Stimulated activated naive CD4-positive, alpha-beta T cell (primary cell): ENCODE data around the gene CAMK2N1.
"Not testable (repeated sequence)": the region's sequence is repeated elsewhere in the genome, so short reads cannot be mapped to it uniquely, and the experiment has no call there.

Experiments
- DNase-seq, 6 experiments: peaks; one replicate each; lab custom pipeline; 2025; lab: John Stamatoyannopoulos, UW

CAMK2N1 gene

GRCh38 chr1:20485527-20486456 lies at the start of gene CAMK2N1:
Gene CAMK2N1, minus strand, starts transcription at chr1:20486210. Its CDS starts 831 bp downstream, at chr1:20485379.
- peak in 4 of 6 experiments; percentile 22 to 43 (median 32) for DNase-seq

GRCh38 chr1:20534659-20535417 lies 48.8 kb upstream of the CAMK2N1 start:
- no peak for DNase-seq

GRCh38 chr1:20533635-20534034 lies 47.6 kb upstream of the CAMK2N1 start:
- DNase-seq, result no peak

GRCh38 chr1:20530901-20531300 lies 44.9 kb upstream of the CAMK2N1 start:
- DNase-seq, result no peak

- no peak for DNase-seq
Observed at GRCh38 chr1:20530306-20530705, 44.3 kb upstream of the CAMK2N1 start.

- DNase-seq, result no peak
Observed at GRCh38 chr1:20528221-20528620, 42.2 kb upstream of the CAMK2N1 start.

GRCh38 chr1:20526267-20526666 lies 40.3 kb upstream of the CAMK2N1 start:
- no peak for DNase-seq

- DNase-seq, result peak; percentile 21 to 64 (median 45)
Observed at GRCh38 chr1:20521960-20522861, 36.2 kb upstream of the CAMK2N1 start.

- DNase-seq, result not testable (repeated sequence)
Observed at GRCh38 chr1:20519609-20520262, 33.7 kb upstream of the CAMK2N1 start.

- no peak for DNase-seq
Observed at GRCh38 chr1:20511518-20512428, 25.8 kb upstream of the CAMK2N1 start.

- DNase-seq, result no peak
Observed at GRCh38 chr1:20508411-20508771, 22.4 kb upstream of the CAMK2N1 start.

- peak; percentile 79 to 90 (median 85) for DNase-seq
Observed at GRCh38 chr1:20507564-20508410, 21.8 kb upstream of the CAMK2N1 start, which contains the start of gene MUL1. Gene MUL1, minus strand, starts transcription at chr1:20508151. Its CDS starts 127 bp downstream, at chr1:20508024.

- DNase-seq, result no peak
Observed at GRCh38 chr1:20507248-20507563, 21.2 kb upstream of the CAMK2N1 start.

- no peak for DNase-seq
Observed at GRCh38 chr1:20505488-20505887, 19.5 kb upstream of the CAMK2N1 start.

- DNase-seq, result no peak
Observed at GRCh38 chr1:20500716-20501115, 14.7 kb upstream of the CAMK2N1 start.

GRCh38 chr1:20499718-20500117 lies 13.7 kb upstream of the CAMK2N1 start:
- no peak for DNase-seq

GRCh38 chr1:20499105-20499504 lies 13.1 kb upstream of the CAMK2N1 start:
- no peak for DNase-seq

GRCh38 chr1:20498116-20498515 lies 12.1 kb upstream of the CAMK2N1 start:
- no peak for DNase-seq

- DNase-seq, result no peak
Observed at GRCh38 chr1:20497506-20497905, 11.5 kb upstream of the CAMK2N1 start.
